Activated CD8-positive, alpha-beta memory T cell treated with anti-CD3 and anti-CD28 coated beads, Interleukin-2, amount 50 U/mL, for 24 hours (primary cell): Measurements from ENCODE around the gene LRP8.

Source experiments
- DNase-seq: peaks from one replicate; pipeline ENCODE4 v3.0.0-alpha.2; 2020; ENCODE audit errors: extremely low read depth

The LRP8 gene

GRCh38 chr1:53321776-53322602 is 5.9 kb downstream of the LRP8 start:
- DNase-seq = no peak

- no peak for DNase-seq
Observed at GRCh38 chr1:53321366-53321765, 6.5 kb downstream of the LRP8 start.

- no peak for DNase-seq
Observed at GRCh38 chr1:53320646-53321045, 7.2 kb downstream of the LRP8 start.

- DNase-seq = no peak
Observed at GRCh38 chr1:53319296-53320101, 8.4 kb downstream of the LRP8 start.

GRCh38 chr1:53317646-53318539 is 10.0 kb downstream of the LRP8 start:
- DNase-seq = no peak

GRCh38 chr1:53316766-53317581 is 10.9 kb downstream of the LRP8 start:
- no peak for DNase-seq

GRCh38 chr1:53316424-53316765 is 11.5 kb downstream of the LRP8 start:
- DNase-seq = no peak

- no peak for DNase-seq
Observed at GRCh38 chr1:53315456-53316423, 12.1 kb downstream of the LRP8 start.

GRCh38 chr1:53315046-53315445 is 12.8 kb downstream of the LRP8 start:
- DNase-seq = no peak

- DNase-seq = no peak
Observed at GRCh38 chr1:53314606-53315005, 13.3 kb downstream of the LRP8 start.

GRCh38 chr1:53314096-53314495 is 13.8 kb downstream of the LRP8 start:
- DNase-seq = no peak

GRCh38 chr1:53313556-53313955 is 14.3 kb downstream of the LRP8 start:
- no peak for DNase-seq

GRCh38 chr1:53311702-53312305 is 16.1 kb downstream of the LRP8 start:
- DNase-seq = no peak

GRCh38 chr1:53310847-53311681 is 16.8 kb downstream of the LRP8 start:
- DNase-seq = no peak

- DNase-seq = no peak
Observed at GRCh38 chr1:53309802-53310201, 18.1 kb downstream of the LRP8 start.

- no peak for DNase-seq
Observed at GRCh38 chr1:53308506-53308905, 19.4 kb downstream of the LRP8 start.

- no peak for DNase-seq
Observed at GRCh38 chr1:53307037-53307436, 20.8 kb downstream of the LRP8 start.

GRCh38 chr1:53306168-53306567 is 21.7 kb downstream of the LRP8 start:
- no peak for DNase-seq

- no peak for DNase-seq
Observed at GRCh38 chr1:53305650-53306049, 22.2 kb downstream of the LRP8 start.
